ENCODE results near the gene TCF7. TPM values are rescaled to one million over a fixed set of nuclear protein-coding genes. Genes with fewer than 3 reads are reported as not detected.
"Not testable (repeated sequence)": the region's sequence is repeated elsewhere in the genome, so short reads cannot be mapped to it uniquely, and the experiment has no call there.

TCF7 gene
- total and polyA plus RNA-seq, 5 experiments from 2014 or later = 207 to 911 (median 600) TPM

GRCh38 chr5:134152173-134152832 is 37.8 kb downstream of the TCF7 start:
- POLR2A ChIA-PET = interaction anchor here (0.6 to 6.2 kb wide), 5 partner anchors 10 to 790 kb away, joined by 3 to 73 read pairs (median 6); partner anchors contain the start of gene SKP1
- peak overlapping the region in 9 of 10 donors; percentile 10 to 56 (median 33) for H3K4me3 Mint-ChIP-seq
- not testable (repeated sequence) for H3K27me3 Mint-ChIP-seq, DNase-seq, H3K9me3 Mint-ChIP-seq, ATAC-seq
- H3K4me1 Mint-ChIP-seq = peaks cover 32 to 79% (median 69%) of the 10 kb centered on the region in 4 donors
- peaks cover 0 to 76% (median 13%) of the 10 kb centered on the region in 3 donors for H3K36me3 Mint-ChIP-seq
- peak overlapping the region; percentile 73 to 92 (median 84) for H3K27ac Mint-ChIP-seq

GRCh38 chr5:134153241-134153640 is 38.8 kb downstream of the TCF7 start:
- Mint-ChIP-seq H3K27ac (peak overlapping the region in 8 of 10 donors; percentile 44 to 89 (median 81)), H3K4me1 (peaks cover 36 to 83% (median 76%) of the 10 kb centered on the region in 4 donors), H3K27me3 (no peaks in the 10 kb centered on the region), H3K4me3 (peak overlapping the region in 4 of 10 donors; percentile 31 to 58 (median 37)), H3K9me3 (no peaks in the 10 kb centered on the region), H3K36me3 (peaks cover 4 to 82% (median 18%) of the 10 kb centered on the region in 3 donors)
- ATAC-seq (no peak), DNase-seq (no peak)
- POLR2A ChIA-PET = interaction anchor here (1.1 to 6.2 kb wide), 5 partner anchors 10 to 71 kb away, joined by 3 to 73 read pairs (median 9); partner anchors contain the start of gene SKP1

- Mint-ChIP-seq H3K27ac (peak overlapping the region in 8 of 10 donors; percentile 44 to 89 (median 78)), H3K4me1 (peaks cover 36 to 84% (median 79%) of the 10 kb centered on the region in 4 donors), H3K27me3 (no peaks in the 10 kb centered on the region), H3K4me3 (peak overlapping the region in 5 of 10 donors; percentile 13 to 58 (median 34)), H3K9me3 (no peaks in the 10 kb centered on the region), H3K36me3 (peaks cover 4 to 86% (median 18%) of the 10 kb centered on the region in 3 donors)
- ATAC-seq = no peak
- no peak for DNase-seq
- POLR2A ChIA-PET = interaction anchor here (0.7 to 6.2 kb wide), 6 partner anchors 9 to 71 kb away, joined by 3 to 73 read pairs (median 8); partner anchors contain the start of gene SKP1
Observed at GRCh38 chr5:134153657-134154056, 39.2 kb downstream of the TCF7 start.

- H3K27ac Mint-ChIP-seq = peak overlapping the region in 5 of 10 donors; percentile 1 to 37 (median 8)
- DNase-seq = no peak
- no peaks in the 10 kb centered on the region for H3K27me3 Mint-ChIP-seq
- no peaks in the 10 kb centered on the region for H3K9me3 Mint-ChIP-seq
- no peak for ATAC-seq
- H3K4me3 Mint-ChIP-seq = no peak overlapping the region
- POLR2A ChIA-PET = interaction anchor here (0.8 to 5.8 kb wide), 6 partner anchors 8 to 64 kb away, joined by 3 to 48 read pairs (median 6); partner anchors contain the start of genes PPP2CA and SKP1
- H3K4me1 Mint-ChIP-seq = peaks cover 18 to 54% (median 44%) of the 10 kb centered on the region in 4 donors
- peaks cover 16 to 91% (median 36%) of the 10 kb centered on the region in 3 donors for H3K36me3 Mint-ChIP-seq
Observed at GRCh38 chr5:134161513-134162395, 47.3 kb downstream of the TCF7 start.

GRCh38 chr5:134162592-134162991 is 48.1 kb downstream of the TCF7 start:
- H3K27me3 Mint-ChIP-seq = no peaks in the 10 kb centered on the region
- peak overlapping the region in 1 of 10 donors; percentile 37 for H3K27ac Mint-ChIP-seq
- H3K4me3 Mint-ChIP-seq = no peak overlapping the region
- no peaks in the 10 kb centered on the region for H3K9me3 Mint-ChIP-seq
- DNase-seq (no peak), ATAC-seq (no peak)
- POLR2A ChIA-PET = interaction anchor here (0.7 to 5.8 kb wide), 6 partner anchors 11 to 86 kb away, joined by 3 to 48 read pairs (median 8); partner anchors contain the start of genes PPP2CA and SKP1
- H3K36me3 Mint-ChIP-seq = peaks cover 16 to 90% (median 41%) of the 10 kb centered on the region in 3 donors
- peaks cover 18 to 58% (median 43%) of the 10 kb centered on the region in 4 donors for H3K4me1 Mint-ChIP-seq

- DNase-seq (no peak), ATAC-seq (no peak)
- H3K36me3 Mint-ChIP-seq = peaks cover 0 to 70% (median 19%) of the 10 kb centered on the region in 3 donors
- H3K9me3 Mint-ChIP-seq = no peaks in the 10 kb centered on the region
- peaks cover 27 to 66% (median 50%) of the 10 kb centered on the region in 4 donors for H3K4me1 Mint-ChIP-seq
- peak overlapping the region in 5 of 10 donors; percentile 2 to 88 (median 65) for H3K27ac Mint-ChIP-seq
- H3K4me3 Mint-ChIP-seq = peak overlapping the region in 5 of 10 donors; percentile 5 to 62 (median 16)
- H3K27me3 Mint-ChIP-seq = no peaks in the 10 kb centered on the region
- POLR2A ChIA-PET = interaction anchor here (0.6 to 2.0 kb wide), 5 partner anchors 11 to 167 kb away, joined by 3 to 9 read pairs (median 4); partner anchors contain the start of gene VDAC1
Observed at GRCh38 chr5:134171972-134172371, 57.5 kb downstream of the TCF7 start.

- DNase-seq (no peak), ATAC-seq (no peak)
- H3K4me3 Mint-ChIP-seq = peak overlapping the region; percentile 93 to 99 (median 96)
- peaks cover 22 to 54% (median 42%) of the 10 kb centered on the region in 4 donors for H3K4me1 Mint-ChIP-seq
- POLR2A ChIA-PET = interaction anchor here (0.8 to 4.3 kb wide), 20 partner anchors 11 to 1806 kb away, joined by 3 to 73 read pairs (median 10); partner anchors contain the start of genes JADE2, PCBD2, PPP2CA and SLC22A5
- no peaks in the 10 kb centered on the region for H3K9me3 Mint-ChIP-seq
- H3K36me3 Mint-ChIP-seq = peaks cover 0 to 41% (median 14%) of the 10 kb centered on the region in 3 donors
- no peaks in the 10 kb centered on the region for H3K27me3 Mint-ChIP-seq
- peak overlapping the region in 9 of 10 donors; percentile 52 to 99 (median 98) for H3K27ac Mint-ChIP-seq
Observed at GRCh38 chr5:134174841-134175839, 60.7 kb downstream of the TCF7 start.

- Mint-ChIP-seq H3K4me1 (peaks cover 22 to 45% (median 37%) of the 10 kb centered on the region in 4 donors), H3K27me3 (no peaks in the 10 kb centered on the region), H3K9me3 (no peaks in the 10 kb centered on the region), H3K36me3 (peaks cover 0 to 32% (median 14%) of the 10 kb centered on the region in 3 donors), H3K4me3 (peak overlapping the region; percentile 93 to 99 (median 96)), H3K27ac (peak overlapping the region; percentile 93 to 99 (median 98))
- POLR2A ChIA-PET = interaction anchor here (0.6 to 4.3 kb wide), 40 partner anchors 8 to 1807 kb away, joined by 3 to 73 read pairs (median 6); partner anchors contain the start of genes CDKL3, CDKN2AIPNL, JADE2 and PCBD2
- DNase-seq (peak in 3 of 10 donors; percentile 52 to 80 (median 70)), ATAC-seq (peak; percentile 20 to 39)
Observed at GRCh38 chr5:134175921-134176510, 61.5 kb downstream of the TCF7 start.

- Mint-ChIP-seq H3K36me3 (peaks cover 0 to 25% (median 12%) of the 10 kb centered on the region in 3 donors), H3K4me3 (peak within 1 kb of the TSS; percentile 93 to 99 (median 96)), H3K27me3 (no peaks in the 10 kb centered on the region), H3K27ac (peak within 1 kb of the TSS; percentile 95 to 99 (median 98)), H3K4me1 (peaks cover 16 to 38% (median 30%) of the 10 kb centered on the region in 4 donors), H3K9me3 (no peaks in the 10 kb centered on the region)
- peak; percentile 73 to 95 (median 87) for DNase-seq
- peak; percentile 81 to 83 for ATAC-seq
- POLR2A ChIA-PET = interaction anchor here (0.5 to 4.3 kb wide), 51 partner anchors 8 to 1879 kb away, joined by 3 to 73 read pairs (median 4); partner anchors contain the start of genes CAMLG, CDKL3, CDKN2AIPNL and JADE2
Observed at GRCh38 chr5:134176511-134177368, 62.3 kb downstream of the TCF7 start, which contains the start of gene SKP1. Gene SKP1 (minus strand): TSS chr5:134176950. CDS start chr5:134174022, 2,928 bp downstream.

Data from naive thymus-derived CD8-positive, alpha-beta T cell (primary cell).